Neural cell (in vitro differentiated cells): Measurements from ENCODE around the gene GGA1.

Source experiments
- CTCF ChIP-seq: fragments of 450-650 bp; IDR thresholded peaks from 2 replicates; pipeline ENCODE4 v1.5.1; 2014; ENCODE audit warnings: antibody characterized with exemption, mild to moderate bottlenecking, moderate library complexity; ENCODE audit not compliant: poor library complexity, severe bottlenecking
- EP300 ChIP-seq: fragments of 450-650 bp; conservative IDR thresholded peaks from 2 replicates; pipeline ENCODE4 v1.6.1; 2014; ENCODE audit warnings: antibody characterized with exemption, mild to moderate bottlenecking, moderate library complexity; ENCODE audit not compliant: poor library complexity, severe bottlenecking
- EZH2 ChIP-seq: fragments of 200-600, 300-800 bp; shearing (Covaris generic), sonication (generic); IDR thresholded peaks from 2 replicates; pipeline ENCODE4 v1.6.1; 2014; ENCODE audit warnings: antibody characterized with exemption, low read length, borderline replicate concordance, mild to moderate bottlenecking; ENCODE audit not compliant: insufficient read depth, poor library complexity, severe bottlenecking
- MXI1 ChIP-seq: fragments of 450-650 bp; conservative IDR thresholded peaks from 2 replicates; pipeline ENCODE4 v1.6.1; 2014; ENCODE audit warnings: antibody characterized with exemption, mild to moderate bottlenecking; ENCODE audit not compliant: poor library complexity, severe bottlenecking
- POLR2AphosphoS5 ChIP-seq: IDR thresholded peaks from 2 replicates; pipeline ENCODE4 v1.6.1; 2012
- RAD21 ChIP-seq: fragments of 450-650 bp; conservative IDR thresholded peaks from 2 replicates; pipeline ENCODE4 v1.6.1; 2014; ENCODE audit warnings: antibody characterized with exemption, mild to moderate bottlenecking, moderate library complexity
- REST ChIP-seq: IDR thresholded peaks from 2 replicates; pipeline ENCODE4 v1.6.1; 2012; ENCODE audit warnings: borderline replicate concordance
- SMC3 ChIP-seq: fragments of 450-650 bp; conservative IDR thresholded peaks from 2 replicates; pipeline ENCODE4 v1.6.1; 2014; ENCODE audit warnings: antibody characterized with exemption, mild to moderate bottlenecking, moderate library complexity; ENCODE audit not compliant: poor library complexity
- TAF1 ChIP-seq: IDR thresholded peaks from 2 replicates; pipeline ENCODE4 v1.6.1; 2012; ENCODE audit warnings: low read depth

- TF ChIP-seq CTCF: no peak
- no peak for TF ChIP-seq POLR2AphosphoS5
- TF ChIP-seq EZH2: peak; percentile 73
- TF ChIP-seq TAF1: no peak
- no peak for TF ChIP-seq SMC3
- no peak for TF ChIP-seq RAD21
- no peak for TF ChIP-seq EP300
- no peak for TF ChIP-seq MXI1
- no peak for TF ChIP-seq REST
Observed at GRCh38 chr22:37560608-37561211, 47.9 kb upstream of the GGA1 start.
